Globus pallidus (tissue), 1 donor: ENCODE measurements around the gene TANGO2.

Experiments used
- DNase-seq: peaks from one replicate; pipeline ENCODE4 v3.0.0-alpha.2; 2015; ENCODE audit warnings: low spot score

The TANGO2 gene

GRCh38 chr22:20046730-20047129 is 25.8 kb downstream of the TANGO2 start:
- no peak for DNase-seq

GRCh38 chr22:20051927-20052308 is 31.0 kb downstream of the TANGO2 start:
- DNase-seq, result no peak

GRCh38 chr22:20052309-20053259 is 31.7 kb downstream of the TANGO2 start:
- DNase-seq, result no peak

GRCh38 chr22:20053407-20054033 is 32.6 kb downstream of the TANGO2 start:
- DNase-seq, result no peak

GRCh38 chr22:20054034-20054427 is 33.1 kb downstream of the TANGO2 start:
- DNase-seq, result no peak

- DNase-seq, result no peak
Observed at GRCh38 chr22:20054485-20054884, 33.6 kb downstream of the TANGO2 start.

GRCh38 chr22:20055144-20055543 is 34.2 kb downstream of the TANGO2 start:
- DNase-seq, result no peak

- no peak for DNase-seq
Observed at GRCh38 chr22:20055654-20056053, 34.7 kb downstream of the TANGO2 start.

GRCh38 chr22:20056161-20056560 is 35.3 kb downstream of the TANGO2 start:
- DNase-seq, result no peak

- DNase-seq, result no peak
Observed at GRCh38 chr22:20056696-20057386, 35.9 kb downstream of the TANGO2 start.

GRCh38 chr22:20057596-20058268 is 36.8 kb downstream of the TANGO2 start:
- no peak for DNase-seq

GRCh38 chr22:20058989-20059770 is 38.3 kb downstream of the TANGO2 start:
- no peak for DNase-seq

GRCh38 chr22:20060700-20061480 is 40.0 kb downstream of the TANGO2 start:
- no peak for DNase-seq

GRCh38 chr22:20061481-20061861 is 40.6 kb downstream of the TANGO2 start:
- DNase-seq, result no peak

- DNase-seq, result no peak
Observed at GRCh38 chr22:20062043-20062765, 41.3 kb downstream of the TANGO2 start.

- DNase-seq, result no peak
Observed at GRCh38 chr22:20062766-20063083, 41.8 kb downstream of the TANGO2 start.

GRCh38 chr22:20063271-20064139 is 42.6 kb downstream of the TANGO2 start:
- no peak for DNase-seq

- DNase-seq, result no peak
Observed at GRCh38 chr22:20064140-20064480, 43.2 kb downstream of the TANGO2 start.

- DNase-seq, result no peak
Observed at GRCh38 chr22:20064545-20065262, 43.8 kb downstream of the TANGO2 start.
